Coronary artery (tissue), 2 donors: Measurements from ENCODE around the gene HOXA9.

Experiments used
- DNase-seq: peaks from one replicate; pipeline ENCODE4 v3.0.0-alpha.2; 2017; ENCODE audit warnings: low spot score
- H3K27ac ChIP-seq, 2 donors: fragments of 200-600 bp; sonication (generic); one replicate each; pipeline ENCODE4 v1.5.1; 2016 to 2019
- H3K4me3 ChIP-seq: fragments of 200-600 bp; sonication (generic); 2 replicates; pipeline ENCODE4 v1.5.1; 2016; ENCODE audit warnings: mild to moderate bottlenecking, moderate library complexity
- TF ChIP-seq, protein P1 (sequence below): fragments of 200-600 bp; sonication (generic); IDR thresholded peaks from one replicate; pipeline ENCODE4 v1.5.1; 2019; ENCODE audit warnings: antibody characterized with exemption

The HOXA9 gene

DNA sequence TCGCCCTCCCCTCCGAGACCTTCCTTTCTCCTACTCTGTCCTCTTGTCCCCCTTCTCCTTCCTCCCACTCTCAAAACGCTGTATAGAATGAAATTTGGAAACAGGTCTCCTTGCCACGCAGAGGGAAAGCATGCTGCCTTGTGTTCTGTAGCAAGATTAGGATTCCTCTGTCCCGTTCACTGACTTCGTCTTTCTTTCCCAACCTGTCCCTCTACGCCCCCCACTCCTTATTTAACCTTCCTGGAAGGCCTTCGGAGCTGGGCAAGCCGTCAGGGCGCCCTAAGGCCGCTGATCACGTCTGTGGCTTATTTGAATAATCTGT lies 1.3 kb downstream of the HOXA9 start:
- TF ChIP-seq, protein P1, sequence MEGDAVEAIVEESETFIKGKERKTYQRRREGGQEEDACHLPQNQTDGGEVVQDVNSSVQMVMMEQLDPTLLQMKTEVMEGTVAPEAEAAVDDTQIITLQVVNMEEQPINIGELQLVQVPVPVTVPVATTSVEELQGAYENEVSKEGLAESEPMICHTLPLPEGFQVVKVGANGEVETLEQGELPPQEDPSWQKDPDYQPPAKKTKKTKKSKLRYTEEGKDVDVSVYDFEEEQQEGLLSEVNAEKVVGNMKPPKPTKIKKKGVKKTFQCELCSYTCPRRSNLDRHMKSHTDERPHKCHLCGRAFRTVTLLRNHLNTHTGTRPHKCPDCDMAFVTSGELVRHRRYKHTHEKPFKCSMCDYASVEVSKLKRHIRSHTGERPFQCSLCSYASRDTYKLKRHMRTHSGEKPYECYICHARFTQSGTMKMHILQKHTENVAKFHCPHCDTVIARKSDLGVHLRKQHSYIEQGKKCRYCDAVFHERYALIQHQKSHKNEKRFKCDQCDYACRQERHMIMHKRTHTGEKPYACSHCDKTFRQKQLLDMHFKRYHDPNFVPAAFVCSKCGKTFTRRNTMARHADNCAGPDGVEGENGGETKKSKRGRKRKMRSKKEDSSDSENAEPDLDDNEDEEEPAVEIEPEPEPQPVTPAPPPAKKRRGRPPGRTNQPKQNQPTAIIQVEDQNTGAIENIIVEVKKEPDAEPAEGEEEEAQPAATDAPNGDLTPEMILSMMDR: no peak
- H3K27ac ChIP-seq: no peak overlapping the region
- H3K4me3 ChIP-seq: peak overlapping the region; percentile 25
- no peak for DNase-seq

DNA sequence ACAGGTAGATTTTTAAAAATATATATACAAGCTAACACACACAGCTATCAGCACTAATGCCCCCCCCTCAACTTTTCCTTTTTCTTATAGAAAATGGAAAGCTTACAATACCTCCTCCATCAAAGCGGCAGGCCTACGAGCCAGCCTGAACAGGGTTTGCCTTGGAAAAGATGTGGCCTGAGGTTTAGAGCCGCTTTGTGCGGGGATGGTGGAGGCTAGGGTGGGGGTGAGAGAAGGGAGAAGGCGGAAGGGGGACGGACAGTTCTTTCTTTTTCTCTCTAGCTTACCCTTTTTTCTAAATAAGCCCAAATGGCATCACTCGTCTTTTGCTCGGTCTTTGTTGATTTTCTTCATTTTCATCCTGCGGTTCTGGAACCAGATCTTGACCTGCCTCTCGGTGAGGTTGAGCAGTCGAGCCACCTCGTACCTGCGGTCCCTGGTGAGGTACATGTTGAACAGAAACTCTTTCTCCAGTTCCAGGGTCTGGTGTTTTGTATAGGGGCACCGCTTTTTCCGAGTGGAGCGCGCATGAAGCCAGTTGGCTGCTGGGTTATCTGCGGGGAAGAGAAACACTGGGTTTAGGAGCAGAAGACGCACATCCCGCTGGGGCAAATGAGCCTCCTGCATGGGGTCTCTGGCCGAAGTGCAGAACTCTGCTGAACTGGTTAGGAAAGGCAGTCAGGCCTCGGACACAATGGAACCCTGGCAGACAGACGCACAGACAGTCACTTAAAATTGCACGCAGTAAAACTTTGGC lies 1.9 kb downstream of the HOXA9 start:
- TF ChIP-seq, protein P1: no peak
- no peak overlapping the region for H3K4me3 ChIP-seq
- no peak overlapping the region for H3K27ac ChIP-seq
- no peak for DNase-seq

DNA sequence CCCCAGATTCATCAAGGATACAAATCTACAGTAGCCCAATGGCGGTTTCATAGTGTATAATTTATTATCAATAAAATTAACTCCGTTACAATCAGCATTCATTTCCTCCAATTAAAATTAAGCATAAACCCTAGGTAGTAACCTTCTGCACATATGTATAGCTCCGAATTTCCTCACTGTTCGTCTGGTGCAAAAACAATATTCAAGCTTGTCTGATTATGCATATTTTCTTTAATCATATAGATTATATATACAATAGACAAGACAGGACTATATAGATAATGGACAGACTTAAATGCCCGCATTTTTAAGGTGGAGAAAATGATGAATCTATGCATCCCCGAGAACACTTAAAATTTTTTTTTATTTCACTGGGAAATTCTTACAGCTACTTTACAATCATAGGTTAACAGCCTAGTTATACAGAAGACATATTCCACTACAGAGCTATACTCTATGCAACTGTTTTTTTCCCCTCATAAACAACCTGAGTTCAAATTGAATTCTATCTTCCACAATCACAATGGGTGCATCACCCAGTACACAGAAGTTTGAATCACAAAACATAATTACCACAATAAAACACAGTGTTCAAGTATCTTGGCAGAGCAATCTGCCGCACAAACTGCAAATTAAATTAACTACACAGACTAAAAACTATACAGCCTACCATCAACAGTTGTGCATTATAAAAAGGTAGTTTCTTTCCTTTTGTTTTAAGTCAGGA lies 2.6 kb downstream of the HOXA9 start:
- DNase-seq: no peak
- TF ChIP-seq, protein P1: no peak
- Histone ChIP-seq H3K4me3 (no peak overlapping the region), H3K27ac (no peak overlapping the region)

DNA sequence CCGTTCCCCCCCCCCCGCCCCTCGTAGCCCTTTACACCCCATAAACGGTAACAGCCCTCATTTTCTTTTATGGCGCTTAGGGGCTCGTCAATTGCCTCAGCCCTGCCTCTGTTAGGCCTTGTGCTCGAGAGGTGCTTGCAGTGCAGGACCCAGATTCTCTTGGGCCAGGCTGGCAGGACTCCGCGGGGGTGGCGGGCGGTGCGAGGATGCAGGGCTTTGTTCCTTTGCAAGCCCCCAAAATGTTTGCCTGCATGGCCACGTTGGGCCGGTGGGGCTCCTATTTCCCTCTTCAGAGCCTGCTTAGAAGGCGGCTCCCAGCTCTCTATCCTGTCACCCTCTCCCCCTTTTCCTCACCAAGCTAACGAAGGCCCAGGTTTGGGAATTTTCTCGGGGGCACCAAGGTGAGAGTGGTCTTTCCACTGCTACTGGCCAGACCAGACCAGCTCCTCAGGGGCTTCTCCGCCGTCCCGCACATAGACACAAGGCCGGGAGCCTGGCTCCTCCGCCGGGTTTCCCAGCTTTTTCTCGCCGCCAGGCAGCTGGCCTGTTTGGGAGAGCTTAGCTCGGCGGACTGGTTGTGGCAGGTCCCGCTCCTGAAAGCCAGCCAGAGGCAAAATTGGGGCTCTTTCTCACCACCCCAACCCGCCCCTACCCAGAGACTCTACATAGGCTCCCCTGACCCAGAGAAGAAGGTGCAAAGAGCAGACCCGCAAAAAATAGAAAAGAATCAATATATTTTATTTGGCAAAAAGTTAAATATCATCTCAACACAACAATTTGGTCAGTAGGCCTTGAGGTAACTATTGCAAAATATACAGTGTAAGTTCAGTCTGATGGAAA lies 3.4 kb downstream of the HOXA9 start:
- DNase-seq: no peak
- Histone ChIP-seq H3K27ac (no peak overlapping the region), H3K4me3 (peak overlapping the region; percentile 68)
- TF ChIP-seq, protein P1: no peak

DNA sequence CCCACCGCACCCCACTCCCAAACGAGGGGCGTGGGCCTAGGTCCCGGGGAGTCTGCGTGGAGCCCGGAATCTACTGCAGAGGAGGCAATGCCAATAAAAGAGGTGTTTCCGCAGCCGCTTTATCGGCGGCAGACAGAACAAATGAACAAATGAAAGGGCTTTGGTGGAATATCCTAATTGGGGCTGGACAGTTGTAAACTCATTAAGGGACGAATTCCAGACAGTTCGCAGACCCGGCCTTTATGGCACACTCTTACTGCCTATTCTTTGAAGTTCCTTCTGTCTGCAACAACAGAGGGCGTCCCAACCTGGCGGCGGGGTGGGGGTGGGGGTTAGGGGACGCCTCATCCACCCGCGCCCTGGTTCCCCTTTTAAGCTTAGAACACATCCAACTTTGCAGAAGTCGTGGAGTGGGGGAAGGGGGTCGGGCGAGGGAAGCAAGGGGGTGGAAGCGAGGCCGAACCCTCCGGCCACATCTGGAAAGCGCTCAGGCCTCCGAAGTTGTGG lies 4.1 kb downstream of the HOXA9 start:
- DNase-seq: no peak
- no peak overlapping the region for H3K27ac ChIP-seq
- H3K4me3 ChIP-seq: peak overlapping the region; percentile 68
- TF ChIP-seq, protein P1: peak; percentile 8

DNA sequence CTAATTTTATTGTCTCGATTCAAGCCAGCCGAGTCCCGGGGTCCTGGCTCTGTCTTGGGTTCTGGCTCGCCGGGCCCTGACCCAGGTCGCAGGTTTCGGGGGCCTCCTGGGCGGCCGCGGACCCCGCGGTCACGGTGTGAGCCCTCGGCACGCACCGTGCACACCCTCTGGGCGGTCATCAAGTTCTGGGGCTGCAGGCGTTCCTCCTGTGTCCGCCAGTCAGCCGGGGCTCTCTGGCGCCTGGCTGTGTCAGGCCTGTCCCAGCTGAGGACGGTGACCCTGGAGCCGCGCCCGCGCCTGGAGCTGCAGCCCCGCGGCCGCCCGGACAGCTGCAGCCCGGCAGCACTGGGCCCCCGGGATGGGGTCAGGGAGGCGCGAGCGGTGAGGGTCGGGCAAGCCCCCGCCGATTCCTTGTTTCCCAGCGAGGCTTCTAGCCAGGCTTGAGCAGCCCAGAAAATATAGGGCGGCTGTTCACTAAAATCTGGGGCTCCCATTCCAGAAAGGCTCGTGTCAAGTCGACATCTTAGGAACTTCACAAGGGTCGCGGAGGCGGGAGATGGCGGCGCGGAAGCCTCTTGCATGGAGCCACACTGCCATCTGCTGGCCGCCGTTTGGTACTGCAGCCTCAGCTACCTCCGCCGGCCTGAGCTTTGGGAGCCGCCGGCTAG lies 4.7 kb downstream of the HOXA9 start:
- TF ChIP-seq, protein P1: peak; percentile 98
- Histone ChIP-seq H3K27ac (no peak overlapping the region), H3K4me3 (peak overlapping the region; percentile 68)
- DNase-seq: peak; percentile 85
